Measurements from ENCODE around the gene ASB4.

The ASB4 gene

GRCh38 chr7:95508780-95509179, 23.0 kb downstream of the ASB4 start:
- H3K27ac ChIP-seq = no peak overlapping the region

GRCh38 chr7:95509199-95509598, 23.5 kb downstream of the ASB4 start:
- Histone ChIP-seq H3K27ac (no peak overlapping the region), H3K4me3 (no peak overlapping the region), H3K9ac (ENCODE audit: insufficient read length) (no peak overlapping the region), H3K9me3 (ENCODE audit: low read depth, low read length) (no peaks in the 10 kb centered on the region), H3K36me3 (ENCODE audit: insufficient read depth, low read length) (no peaks in the 10 kb centered on the region)
- DNase-seq (ENCODE audit: low read depth, low spot score) = peak; percentile 40
- TF ChIP-seq FOXP2 (optimal IDR thresholded peaks at IDR 0.05; ENCODE audit: control extremely low read depth, extremely low read length, insufficient read depth) = no peak
- no peak for TF ChIP-seq POLR2AphosphoS5 (IDR thresholded peaks at IDR 0.05; ENCODE audit: borderline replicate concordance, low read depth, low read length)
- no peak for TF ChIP-seq EZH2 (IDR thresholded peaks at IDR 0.05)

More at GRCh38 chr7:95508780-95509179, 23.0 kb downstream of the ASB4 start:
- H3K9me3 ChIP-seq (ENCODE audit: low read depth, low read length) = no peaks in the 10 kb centered on the region
- DNase-seq (ENCODE audit: low read depth, low spot score) = no peak
- no peaks in the 10 kb centered on the region for H3K36me3 ChIP-seq (ENCODE audit: insufficient read depth, low read length)
- TF ChIP-seq EZH2 (IDR thresholded peaks at IDR 0.05) (no peak), FOXP2 (optimal IDR thresholded peaks at IDR 0.05; ENCODE audit: control extremely low read depth, extremely low read length, insufficient read depth) (no peak), POLR2AphosphoS5 (IDR thresholded peaks at IDR 0.05; ENCODE audit: borderline replicate concordance, low read depth, low read length) (no peak)
- no peak overlapping the region for H3K9ac ChIP-seq (ENCODE audit: insufficient read length)
- no peak overlapping the region for H3K4me3 ChIP-seq

DNA sequence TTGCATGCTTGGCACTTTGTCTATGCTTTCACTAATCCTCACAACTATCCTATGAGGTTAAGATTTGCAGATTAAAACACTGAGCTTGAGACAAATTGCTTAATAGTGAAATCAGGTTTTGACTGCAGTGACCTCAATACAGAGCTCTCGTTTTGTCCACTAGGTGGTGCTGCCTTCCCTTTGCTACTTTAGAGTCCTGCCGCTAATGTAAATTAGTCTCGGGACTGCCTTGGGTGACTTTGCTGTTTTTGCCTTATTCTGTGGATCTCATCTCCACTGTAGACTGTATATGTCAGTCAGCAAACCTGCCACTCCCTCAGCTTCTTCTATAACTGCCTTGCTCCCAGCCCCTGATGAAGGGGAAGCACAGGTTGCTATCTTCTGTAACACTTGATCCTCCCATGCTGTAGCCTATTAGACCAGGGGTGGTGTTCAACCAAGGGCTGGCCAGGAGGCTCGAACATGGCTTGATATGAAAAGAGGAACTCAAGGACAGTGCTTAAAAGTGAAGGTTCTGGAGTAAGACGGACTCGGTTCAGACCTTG, 26.0 kb downstream of the ASB4 start:
- Histone ChIP-seq H3K9ac (ENCODE audit: insufficient read length) (no peak overlapping the region), H3K4me3 (0 out of 2 replicates have a peak overlapping the region, but pooled peaks have one; percentile 11), H3K9me3 (ENCODE audit: low read depth, low read length) (no peaks in the 10 kb centered on the region), H3K36me3 (ENCODE audit: insufficient read depth, low read length) (no peaks in the 10 kb centered on the region), H3K27ac (no peak overlapping the region)
- TF ChIP-seq POLR2AphosphoS5 (IDR thresholded peaks at IDR 0.05; ENCODE audit: borderline replicate concordance, low read depth, low read length) = no peak
- TF ChIP-seq FOXP2 (optimal IDR thresholded peaks at IDR 0.05; ENCODE audit: control extremely low read depth, extremely low read length, insufficient read depth) = no peak
- no peak for TF ChIP-seq EZH2 (IDR thresholded peaks at IDR 0.05)
- DNase-seq (ENCODE audit: low read depth, low spot score) = peak; percentile 39

GRCh38 chr7:95517458-95517857, 31.7 kb downstream of the ASB4 start:
- Histone ChIP-seq H3K9me3 (ENCODE audit: low read depth, low read length) (no peaks in the 10 kb centered on the region), H3K4me3 (no peak overlapping the region), H3K36me3 (ENCODE audit: insufficient read depth, low read length) (no peaks in the 10 kb centered on the region), H3K9ac (ENCODE audit: insufficient read length) (no peak overlapping the region), H3K27ac (no peak overlapping the region)
- TF ChIP-seq FOXP2 (optimal IDR thresholded peaks at IDR 0.05; ENCODE audit: control extremely low read depth, extremely low read length, insufficient read depth) (no peak), EZH2 (IDR thresholded peaks at IDR 0.05) (no peak), POLR2AphosphoS5 (IDR thresholded peaks at IDR 0.05; ENCODE audit: borderline replicate concordance, low read depth, low read length) (no peak)
- no peak for DNase-seq (ENCODE audit: low read depth, low spot score)

GRCh38 chr7:95517870-95518269, 32.1 kb downstream of the ASB4 start:
- DNase-seq (ENCODE audit: low read depth, low spot score) = no peak
- no peak overlapping the region for H3K27ac ChIP-seq
- H3K9me3 ChIP-seq (ENCODE audit: low read depth, low read length) = no peaks in the 10 kb centered on the region
- H3K36me3 ChIP-seq (ENCODE audit: insufficient read depth, low read length) = no peaks in the 10 kb centered on the region
- no peak overlapping the region for H3K4me3 ChIP-seq
- TF ChIP-seq POLR2AphosphoS5 (IDR thresholded peaks at IDR 0.05; ENCODE audit: borderline replicate concordance, low read depth, low read length) (no peak), EZH2 (IDR thresholded peaks at IDR 0.05) (no peak), FOXP2 (optimal IDR thresholded peaks at IDR 0.05; ENCODE audit: control extremely low read depth, extremely low read length, insufficient read depth) (no peak)
- no peak overlapping the region for H3K9ac ChIP-seq (ENCODE audit: insufficient read length)

DNA sequence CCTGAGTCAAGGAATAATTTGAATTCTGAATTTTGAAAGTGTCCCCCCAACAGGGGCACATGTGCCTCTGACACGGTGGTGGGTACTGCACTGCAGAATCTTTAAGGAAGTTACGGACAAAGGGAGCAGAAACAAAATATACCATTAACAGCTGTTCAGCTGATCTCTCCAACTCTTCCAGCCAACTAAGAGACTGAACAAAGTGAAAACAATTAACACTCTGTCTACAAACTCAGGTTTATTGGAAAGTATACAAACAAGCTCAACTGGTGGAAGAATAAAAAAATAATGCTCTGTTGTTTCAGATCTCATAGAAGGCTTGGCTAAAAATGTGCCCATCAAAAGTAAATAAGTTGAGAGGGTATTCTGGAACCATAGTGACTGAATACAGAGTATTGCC, 34.4 kb downstream of the ASB4 start:
- DNase-seq (ENCODE audit: low read depth, low spot score) = no peak
- Histone ChIP-seq H3K9ac (ENCODE audit: insufficient read length) (no peak overlapping the region), H3K27ac (no peak overlapping the region), H3K9me3 (ENCODE audit: low read depth, low read length) (no peaks in the 10 kb centered on the region), H3K36me3 (ENCODE audit: insufficient read depth, low read length) (no peaks in the 10 kb centered on the region), H3K4me3 (no peak overlapping the region)
- TF ChIP-seq FOXP2 (optimal IDR thresholded peaks at IDR 0.05; ENCODE audit: control extremely low read depth, extremely low read length, insufficient read depth) = no peak
- TF ChIP-seq POLR2AphosphoS5 (IDR thresholded peaks at IDR 0.05; ENCODE audit: borderline replicate concordance, low read depth, low read length) = no peak
- no peak for TF ChIP-seq EZH2 (IDR thresholded peaks at IDR 0.05)

DNA sequence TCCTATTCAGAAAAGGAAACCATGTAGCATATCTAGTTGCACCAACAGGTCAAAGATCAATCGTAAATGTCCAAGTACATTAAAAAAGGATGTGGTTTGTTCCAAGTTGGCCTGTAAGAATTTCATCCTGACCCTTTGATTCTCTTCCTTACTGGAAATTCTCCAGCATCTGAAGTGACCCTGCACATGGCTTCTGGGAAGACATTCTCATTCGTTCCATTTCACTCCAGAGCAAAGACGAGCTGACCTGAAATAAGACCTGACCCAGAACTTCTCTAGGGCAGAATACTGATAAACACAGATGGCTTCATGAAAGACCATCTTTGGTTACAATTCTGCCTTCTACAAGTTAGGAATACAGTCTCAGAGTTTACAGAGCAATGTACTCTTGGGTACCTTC, 39.8 kb downstream of the ASB4 start:
- Histone ChIP-seq H3K4me3 (no peak overlapping the region), H3K27ac (no peak overlapping the region), H3K9me3 (ENCODE audit: low read depth, low read length) (no peaks in the 10 kb centered on the region), H3K36me3 (ENCODE audit: insufficient read depth, low read length) (no peaks in the 10 kb centered on the region), H3K9ac (ENCODE audit: insufficient read length) (no peak overlapping the region)
- DNase-seq (ENCODE audit: low read depth, low spot score) = no peak
- TF ChIP-seq EZH2 (IDR thresholded peaks at IDR 0.05) (no peak), FOXP2 (optimal IDR thresholded peaks at IDR 0.05; ENCODE audit: control extremely low read depth, extremely low read length, insufficient read depth) (no peak), POLR2AphosphoS5 (IDR thresholded peaks at IDR 0.05; ENCODE audit: borderline replicate concordance, low read depth, low read length) (no peak)

GRCh38 chr7:95526128-95526738, 40.5 kb downstream of the ASB4 start:
- Histone ChIP-seq H3K4me3 (no peak overlapping the region), H3K36me3 (ENCODE audit: insufficient read depth, low read length) (no peaks in the 10 kb centered on the region), H3K9me3 (ENCODE audit: low read depth, low read length) (no peaks in the 10 kb centered on the region), H3K9ac (ENCODE audit: insufficient read length) (no peak overlapping the region), H3K27ac (no peak overlapping the region)
- TF ChIP-seq EZH2 (IDR thresholded peaks at IDR 0.05) = no peak
- TF ChIP-seq POLR2AphosphoS5 (IDR thresholded peaks at IDR 0.05; ENCODE audit: borderline replicate concordance, low read depth, low read length) = no peak
- TF ChIP-seq FOXP2 (optimal IDR thresholded peaks at IDR 0.05; ENCODE audit: control extremely low read depth, extremely low read length, insufficient read depth) = no peak
- DNase-seq (ENCODE audit: low read depth, low spot score) = no peak

All from SK-N-MC (cell line).